Calu3 (cell line): ENCODE data around the gene LYPD3. TPM values are rescaled to one million over a fixed set of nuclear protein-coding genes. Genes with fewer than 3 reads are reported as not detected.

ENCODE experiments used
- BruUV-seq: library from RNA; stranded (reverse); fragments of 400-500 nt; replicated peaks from 2 replicates; lab custom pipeline; 2021; lab: Mats Ljungman, UMichigan
- CTCF ChIA-PET: fragments of 300-600 bp; sonication (Branson Sonifier 250); formaldehyde crosslinking; loops from one replicate; lab custom pipeline; 2022; ENCODE audit warnings: antibody characterized with exemption; lab: Charles Lee
- DNase-seq: peaks from one replicate; pipeline ENCODE4 v3.0.0; 2022
- H3K27ac Mint-ChIP-seq: one replicate; pipeline ENCODE4 v1.8.0; 2022; ENCODE audit warnings: mixed read lengths; ENCODE audit not compliant: unreplicated experiment
- H3K27me3 Mint-ChIP-seq: one replicate; pipeline ENCODE4 v1.8.0; 2022; ENCODE audit warnings: mixed read lengths; ENCODE audit not compliant: unreplicated experiment
- H3K36me3 Mint-ChIP-seq: one replicate; pipeline ENCODE4 v1.8.0; 2022; ENCODE audit warnings: mild to moderate bottlenecking, moderate library complexity, mixed read lengths; ENCODE audit not compliant: insufficient read depth, unreplicated experiment
- H3K4me1 Mint-ChIP-seq: one replicate; pipeline ENCODE4 v1.8.0; 2022; ENCODE audit warnings: mild to moderate bottlenecking, low read depth, mixed read lengths; ENCODE audit not compliant: unreplicated experiment
- H3K4me3 Mint-ChIP-seq: one replicate; pipeline ENCODE4 v1.8.0; 2022; ENCODE audit warnings: mild to moderate bottlenecking, low read depth, moderate library complexity, mixed read lengths; ENCODE audit not compliant: unreplicated experiment
- H3K9me3 Mint-ChIP-seq: one replicate; pipeline ENCODE4 v1.8.0; 2022; ENCODE audit warnings: low read depth, mixed read lengths; ENCODE audit not compliant: unreplicated experiment
- intact Hi-C: fragments of 100-400 bp; cut with micrococcal nuclease; formaldehyde crosslinking; loops from one replicate; pipeline ENCODE4 v1.10.0; 2022; ENCODE audit not compliant: unreplicated experiment
- total RNA-seq: library from RNA; stranded (reverse); gene quantifications from 2 replicates; pipeline ENCODE4 v1.2.3, GENCODE V29; 2022
- TF ChIP-seq, protein P1 (sequence below): fragments of 200-600 bp; IDR thresholded peaks from one replicate; pipeline ENCODE4 v1.8.0; 2022; ENCODE audit warnings: antibody characterized with exemption; ENCODE audit not compliant: unreplicated experiment

LYPD3 gene
- total RNA-seq, 1 experiment from 2014 or later, result 6.6 TPM

DNA sequence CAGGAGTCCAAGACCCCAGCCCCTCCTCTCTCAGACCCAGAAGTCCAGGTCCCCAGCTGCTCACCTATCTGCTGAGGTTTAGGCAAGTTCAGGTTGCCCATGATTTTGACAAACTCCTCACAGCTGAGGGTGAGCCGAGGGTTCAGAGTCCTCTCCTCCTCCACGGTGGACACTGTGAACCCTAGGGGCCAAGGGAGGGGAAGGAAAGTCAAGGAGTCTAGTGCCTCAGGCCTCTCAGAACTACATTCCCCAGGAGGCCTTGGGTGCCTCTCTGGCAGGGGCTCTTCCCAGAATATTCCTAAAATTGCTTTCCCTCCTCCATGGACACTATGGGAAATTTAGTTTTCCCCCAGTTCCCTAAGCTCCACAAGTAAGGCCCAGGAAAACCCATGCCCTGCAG lies 42.5 kb upstream of the LYPD3 start:
- Mint-ChIP-seq H3K4me3 (no peak overlapping the region), H3K27ac (no peak overlapping the region), H3K9me3 (peaks cover 2% of the 10 kb centered on the region), H3K27me3 (no peaks in the 10 kb centered on the region), H3K4me1 (peaks cover 21% of the 10 kb centered on the region), H3K36me3 (peaks cover 35% of the 10 kb centered on the region)
- no peak for DNase-seq
- CTCF ChIA-PET, result interaction anchor here (0.6 kb wide), 1 partner anchor 94 kb away, joined by 6 read pairs; no protein-coding TSS in a partner anchor
- no TSS peak for BruUV-seq
- TF ChIP-seq, protein P1, sequence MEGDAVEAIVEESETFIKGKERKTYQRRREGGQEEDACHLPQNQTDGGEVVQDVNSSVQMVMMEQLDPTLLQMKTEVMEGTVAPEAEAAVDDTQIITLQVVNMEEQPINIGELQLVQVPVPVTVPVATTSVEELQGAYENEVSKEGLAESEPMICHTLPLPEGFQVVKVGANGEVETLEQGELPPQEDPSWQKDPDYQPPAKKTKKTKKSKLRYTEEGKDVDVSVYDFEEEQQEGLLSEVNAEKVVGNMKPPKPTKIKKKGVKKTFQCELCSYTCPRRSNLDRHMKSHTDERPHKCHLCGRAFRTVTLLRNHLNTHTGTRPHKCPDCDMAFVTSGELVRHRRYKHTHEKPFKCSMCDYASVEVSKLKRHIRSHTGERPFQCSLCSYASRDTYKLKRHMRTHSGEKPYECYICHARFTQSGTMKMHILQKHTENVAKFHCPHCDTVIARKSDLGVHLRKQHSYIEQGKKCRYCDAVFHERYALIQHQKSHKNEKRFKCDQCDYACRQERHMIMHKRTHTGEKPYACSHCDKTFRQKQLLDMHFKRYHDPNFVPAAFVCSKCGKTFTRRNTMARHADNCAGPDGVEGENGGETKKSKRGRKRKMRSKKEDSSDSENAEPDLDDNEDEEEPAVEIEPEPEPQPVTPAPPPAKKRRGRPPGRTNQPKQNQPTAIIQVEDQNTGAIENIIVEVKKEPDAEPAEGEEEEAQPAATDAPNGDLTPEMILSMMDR, result no peak
- intact Hi-C loops, result no loop called here

DNA sequence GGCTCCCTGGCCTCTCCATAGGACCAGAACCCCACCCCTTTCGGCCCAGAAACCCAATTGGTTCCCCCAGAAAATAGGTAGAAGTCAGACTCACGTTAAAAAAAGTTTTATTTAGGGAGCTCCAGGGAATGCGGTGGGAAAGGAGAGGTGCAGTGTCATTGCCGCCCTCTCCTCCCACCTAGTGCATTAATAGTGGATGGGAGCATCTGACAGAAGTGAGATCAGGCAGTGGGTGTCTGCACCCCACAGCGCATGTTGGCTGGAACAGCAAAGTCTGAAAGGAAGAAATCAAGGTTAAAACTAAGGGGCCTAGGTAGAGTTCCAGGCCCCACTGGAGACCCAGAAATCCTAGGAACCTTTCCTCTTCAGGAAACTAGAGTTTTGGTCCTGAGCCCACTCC lies 41.2 kb upstream of the LYPD3 start:
- CTCF ChIA-PET, result no interaction called here
- TF ChIP-seq, protein P1, result no peak
- H3K27ac Mint-ChIP-seq, result no peak overlapping the region
- peaks cover 36% of the 10 kb centered on the region for H3K36me3 Mint-ChIP-seq
- H3K9me3 Mint-ChIP-seq, result no peaks in the 10 kb centered on the region
- no peak overlapping the region for H3K4me3 Mint-ChIP-seq
- intact Hi-C loops, result no loop called here
- peaks cover 26% of the 10 kb centered on the region for H3K4me1 Mint-ChIP-seq
- H3K27me3 Mint-ChIP-seq, result no peaks in the 10 kb centered on the region
- BruUV-seq, result no TSS peak
- no peak for DNase-seq

DNA sequence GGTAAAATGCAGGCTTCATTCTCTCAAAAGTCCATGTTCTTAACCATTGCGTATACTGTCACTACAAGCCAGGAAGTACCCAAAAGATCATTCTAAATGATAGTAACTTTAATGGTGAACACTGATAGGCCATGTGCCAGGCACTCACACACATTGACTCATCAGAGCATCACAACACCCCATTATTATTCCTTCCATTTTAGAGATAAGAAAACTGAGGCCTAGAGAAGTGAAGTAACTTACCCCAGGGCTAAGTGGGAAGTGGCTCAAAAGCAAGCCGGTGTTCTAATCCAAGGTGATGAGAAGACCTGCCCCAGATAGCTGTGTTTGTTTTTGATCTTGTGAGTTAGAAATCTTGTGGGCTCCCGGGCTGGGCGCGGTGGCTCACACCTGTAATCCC lies 40.5 kb upstream of the LYPD3 start:
- H3K4me3 Mint-ChIP-seq, result no peak overlapping the region
- intact Hi-C loops, result no loop called here

DNA sequence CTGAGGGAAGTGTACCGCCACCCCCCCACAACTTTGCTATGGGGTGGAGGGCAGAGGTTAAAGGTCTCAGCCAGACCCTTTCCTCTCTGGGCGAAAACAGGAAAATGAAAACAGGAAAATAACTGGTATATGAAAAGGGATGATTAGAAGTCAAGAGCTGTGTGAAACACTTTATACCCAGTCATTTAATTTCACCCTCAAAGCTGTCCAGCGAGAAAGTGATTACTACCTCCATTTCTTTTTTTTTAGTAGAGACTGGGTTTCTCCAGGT lies 39.7 kb upstream of the LYPD3 start:
- H3K27ac Mint-ChIP-seq, result peak overlapping the region; percentile 24
- peaks cover 29% of the 10 kb centered on the region for H3K36me3 Mint-ChIP-seq
- intact Hi-C loops, result no loop called here
- no peaks in the 10 kb centered on the region for H3K27me3 Mint-ChIP-seq
- CTCF ChIA-PET, result interaction anchor here (0.5 to 2.8 kb wide), 4 partner anchors 12 to 58 kb away, joined by 4 to 20 read pairs (median 12); partner anchors contain the start of gene LYPD3
- DNase-seq, result no peak
- H3K4me1 Mint-ChIP-seq, result peaks cover 26% of the 10 kb centered on the region
- TF ChIP-seq, protein P1, result no peak
- BruUV-seq, result no TSS peak
- no peaks in the 10 kb centered on the region for H3K9me3 Mint-ChIP-seq
- H3K4me3 Mint-ChIP-seq, result peak overlapping the region; percentile 97

More for the DNA sequence above, 40.5 kb upstream of the LYPD3 start:
- TF ChIP-seq, protein P1, result no peak
- Mint-ChIP-seq H3K27ac (no peak overlapping the region), H3K9me3 (no peaks in the 10 kb centered on the region), H3K4me1 (peaks cover 26% of the 10 kb centered on the region), H3K27me3 (no peaks in the 10 kb centered on the region), H3K36me3 (peaks cover 36% of the 10 kb centered on the region)
- DNase-seq, result no peak
- no TSS peak for BruUV-seq
- CTCF ChIA-PET, result interaction anchor here (0.6 to 2.8 kb wide), 3 partner anchors 14 to 59 kb away, joined by 3 to 20 read pairs (median 17); no protein-coding TSS in a partner anchor
